Fibroblast of villous mesenchyme (primary cell): ENCODE data around the gene E2F6. TPM values are rescaled to one million over a fixed set of nuclear protein-coding genes. Genes with fewer than 3 reads are reported as not detected.

Source experiments
- DNase-seq: peaks from one replicate; pipeline ENCODE4 v3.0.0-alpha.2; 2010; ENCODE audit warnings: low read depth
- H3K4me3 ChIP-seq: 2 replicates; pipeline ENCODE4 v1.5.1; 2011; ENCODE audit warnings: low read depth, mild to moderate bottlenecking, low read length
- total RNA-seq: library from RNA; depleted of rRNA; stranded (reverse); fragments of >200 nt; gene quantifications from 2 replicates; pipeline ENCODE4 v1.2.3, GENCODE V29; 2012
- TF ChIP-seq, protein P1 (sequence below): IDR thresholded peaks from 2 replicates; pipeline ENCODE4 v1.5.1; 2012; ENCODE audit warnings: low read depth, mild to moderate bottlenecking, low read length; ENCODE audit not compliant: insufficient read depth

E2F6 gene
- total RNA-seq, 1 donor: 13.4 TPM

DNA sequence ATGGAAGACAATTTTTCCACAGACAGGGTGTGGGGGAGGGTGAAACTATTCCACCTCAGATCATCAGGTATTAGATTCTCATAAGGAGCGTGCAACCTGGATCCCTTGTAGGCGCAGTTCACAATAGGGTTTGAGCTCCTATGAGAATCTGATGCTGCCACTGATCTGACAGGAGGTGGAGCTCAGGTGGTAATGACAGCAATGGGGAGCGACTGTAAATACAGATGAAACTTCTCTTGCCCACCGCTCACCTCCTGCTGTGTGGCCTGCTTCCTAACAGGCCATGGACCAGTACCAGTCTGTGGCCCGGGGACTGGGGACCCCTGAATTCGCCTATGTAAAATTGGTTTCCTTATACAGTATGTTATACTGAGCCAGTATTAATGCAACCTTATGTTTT lies 27.3 kb upstream of the E2F6 start:
- H3K4me3 ChIP-seq: no peak overlapping the region
- TF ChIP-seq, protein P1, sequence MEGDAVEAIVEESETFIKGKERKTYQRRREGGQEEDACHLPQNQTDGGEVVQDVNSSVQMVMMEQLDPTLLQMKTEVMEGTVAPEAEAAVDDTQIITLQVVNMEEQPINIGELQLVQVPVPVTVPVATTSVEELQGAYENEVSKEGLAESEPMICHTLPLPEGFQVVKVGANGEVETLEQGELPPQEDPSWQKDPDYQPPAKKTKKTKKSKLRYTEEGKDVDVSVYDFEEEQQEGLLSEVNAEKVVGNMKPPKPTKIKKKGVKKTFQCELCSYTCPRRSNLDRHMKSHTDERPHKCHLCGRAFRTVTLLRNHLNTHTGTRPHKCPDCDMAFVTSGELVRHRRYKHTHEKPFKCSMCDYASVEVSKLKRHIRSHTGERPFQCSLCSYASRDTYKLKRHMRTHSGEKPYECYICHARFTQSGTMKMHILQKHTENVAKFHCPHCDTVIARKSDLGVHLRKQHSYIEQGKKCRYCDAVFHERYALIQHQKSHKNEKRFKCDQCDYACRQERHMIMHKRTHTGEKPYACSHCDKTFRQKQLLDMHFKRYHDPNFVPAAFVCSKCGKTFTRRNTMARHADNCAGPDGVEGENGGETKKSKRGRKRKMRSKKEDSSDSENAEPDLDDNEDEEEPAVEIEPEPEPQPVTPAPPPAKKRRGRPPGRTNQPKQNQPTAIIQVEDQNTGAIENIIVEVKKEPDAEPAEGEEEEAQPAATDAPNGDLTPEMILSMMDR: no peak
- no peak for DNase-seq

DNA sequence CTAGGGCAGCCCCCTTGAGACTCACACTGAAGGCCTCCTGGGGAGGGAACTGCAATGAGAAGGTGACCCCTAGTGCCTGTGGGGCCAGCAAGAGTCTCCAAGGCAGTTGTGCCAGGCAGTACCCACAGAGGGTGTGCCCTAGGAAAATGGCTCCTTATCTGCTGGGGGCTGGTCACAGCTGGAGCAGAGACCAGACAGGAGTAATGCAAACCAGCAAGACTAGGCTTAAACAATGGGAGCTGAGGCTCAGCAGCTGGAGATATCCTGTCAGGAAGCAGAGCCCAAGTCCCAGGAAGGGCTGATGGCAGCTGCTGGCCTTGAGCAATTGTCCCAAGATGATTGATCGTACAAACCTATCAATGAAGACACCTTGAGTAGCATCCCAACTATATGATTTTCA lies 26.8 kb upstream of the E2F6 start:
- DNase-seq: no peak
- no peak overlapping the region for H3K4me3 ChIP-seq
- TF ChIP-seq, protein P1: no peak

DNA sequence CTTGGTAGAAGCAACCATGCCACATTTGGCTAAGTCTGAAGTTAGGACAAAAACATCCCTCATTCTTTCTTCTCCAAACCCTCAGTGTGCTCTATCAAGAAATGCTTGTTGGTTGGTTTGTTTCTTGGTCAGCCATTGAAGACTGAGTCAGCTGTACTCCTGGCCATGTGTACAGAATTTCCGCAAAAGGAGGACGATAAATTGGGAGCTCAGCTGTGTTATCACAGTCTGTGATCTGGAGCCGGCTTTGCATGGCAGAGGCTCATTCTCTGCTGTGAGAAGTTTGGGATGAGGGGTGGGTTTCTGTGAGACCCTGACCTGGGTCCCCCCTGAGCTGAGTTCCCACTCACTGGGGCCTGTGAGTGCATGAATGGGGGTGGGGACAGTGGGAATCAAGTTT lies 26.3 kb upstream of the E2F6 start:
- DNase-seq: no peak
- H3K4me3 ChIP-seq: no peak overlapping the region
- TF ChIP-seq, protein P1: no peak

DNA sequence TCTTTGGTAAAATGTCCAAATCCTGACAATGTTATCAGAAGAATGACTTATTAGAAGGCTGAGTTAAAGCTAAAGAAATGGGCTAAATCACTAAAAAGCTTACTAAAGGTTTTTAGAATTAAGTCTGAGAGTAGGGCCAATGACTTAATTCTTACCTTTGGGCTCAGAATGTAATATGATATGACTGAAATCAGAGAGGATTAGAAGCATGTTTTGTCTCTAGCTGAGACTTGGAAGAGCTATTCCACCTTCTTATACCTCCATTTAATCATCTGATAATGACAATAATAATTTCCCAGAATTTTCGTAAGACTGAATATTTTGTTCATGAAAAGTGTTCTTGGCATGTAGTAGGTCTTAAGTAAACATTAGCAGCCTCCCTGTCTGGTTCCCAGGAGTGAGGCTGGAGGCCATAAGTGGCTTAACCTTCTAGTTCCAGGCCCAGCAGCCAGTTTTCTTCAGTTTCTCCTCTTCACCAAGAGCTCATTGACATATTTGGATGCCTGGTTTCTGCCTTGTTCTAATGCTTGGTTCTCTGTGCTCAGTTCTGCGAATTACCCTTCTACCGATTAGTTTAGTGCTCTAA lies 25.5 kb upstream of the E2F6 start:
- TF ChIP-seq, protein P1: no peak
- DNase-seq: no peak
- H3K4me3 ChIP-seq: no peak overlapping the region

DNA sequence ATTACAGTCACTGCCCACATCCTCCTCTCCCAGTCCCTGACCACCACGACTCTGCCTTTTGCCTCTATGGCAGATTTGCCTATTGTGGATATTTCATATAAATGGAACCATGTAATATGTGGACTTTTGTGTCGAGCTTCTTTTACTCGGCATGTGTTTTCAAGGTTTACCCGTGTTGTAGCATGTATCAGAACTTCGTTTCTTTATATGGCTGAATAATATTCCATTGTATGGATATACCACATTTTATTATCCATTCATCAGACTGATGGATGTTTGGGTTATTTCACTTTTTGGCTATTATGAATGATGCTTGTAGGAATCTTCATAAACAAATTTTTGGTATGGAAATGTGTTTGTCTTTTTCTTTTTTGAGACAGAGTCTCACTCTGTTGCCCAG lies 24.2 kb upstream of the E2F6 start:
- TF ChIP-seq, protein P1: no peak
- no peak for DNase-seq
- no peak overlapping the region for H3K4me3 ChIP-seq

DNA sequence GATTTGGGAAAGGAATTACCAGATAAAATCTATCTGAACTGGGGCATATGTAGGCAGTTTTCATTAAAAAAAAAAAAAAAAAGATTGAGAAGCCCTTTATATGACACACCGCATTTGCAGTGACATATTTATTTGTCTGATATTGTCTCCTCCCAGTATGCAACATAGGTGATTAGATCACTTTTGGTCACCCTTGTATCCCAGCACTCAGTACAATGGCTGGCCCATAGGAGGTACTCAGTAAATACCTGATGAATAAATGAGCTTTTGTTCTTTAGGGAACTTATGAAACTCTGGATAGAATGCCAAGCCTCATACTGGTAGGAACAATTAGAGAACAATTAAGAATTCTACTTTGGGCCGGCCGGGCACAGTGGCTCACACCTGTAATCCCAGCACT lies 22.8 kb upstream of the E2F6 start:
- no peak overlapping the region for H3K4me3 ChIP-seq
- DNase-seq: no peak
- TF ChIP-seq, protein P1: no peak

DNA sequence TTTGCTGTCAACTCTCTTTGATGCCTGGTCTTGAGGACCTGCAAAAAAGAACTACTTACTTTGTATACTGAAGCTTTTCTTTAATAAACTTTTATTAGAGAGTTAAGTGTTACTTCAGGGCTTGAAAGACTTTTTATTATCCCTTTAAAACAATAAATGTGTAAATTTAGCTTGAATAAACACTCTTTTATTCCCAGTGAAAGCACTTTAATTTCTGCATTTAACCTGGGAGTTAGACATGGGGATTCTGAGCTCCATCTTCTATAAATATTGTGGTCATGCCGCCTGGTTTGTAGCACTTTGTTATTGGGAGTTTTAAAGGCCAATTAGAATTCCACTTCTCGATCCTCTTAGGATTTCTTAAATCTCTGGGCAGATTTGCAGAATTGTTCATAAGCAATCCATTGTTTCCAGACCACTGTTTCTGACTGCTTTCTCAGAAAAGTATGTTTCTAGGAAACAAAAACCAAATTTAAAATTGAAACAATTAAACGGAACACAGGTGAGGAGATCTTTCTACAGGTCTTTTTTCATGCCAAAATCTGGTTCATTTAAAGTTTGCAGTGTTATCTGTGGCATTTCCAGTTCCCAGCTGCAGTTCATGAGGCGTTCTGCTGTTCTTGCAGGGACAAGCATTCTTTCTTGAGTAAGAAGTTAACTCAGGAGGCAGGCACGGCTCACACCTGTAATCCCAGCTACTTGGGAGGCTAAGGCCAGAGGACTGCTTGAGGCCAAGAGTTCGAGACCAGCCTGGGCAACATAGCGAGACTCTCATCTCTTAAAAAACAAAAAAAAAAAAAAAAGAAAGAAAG lies 18.1 kb upstream of the E2F6 start:
- no peak for DNase-seq
- TF ChIP-seq, protein P1: no peak

More for the DNA sequence above, 18.1 kb upstream of the E2F6 start:
- no peak overlapping the region for H3K4me3 ChIP-seq
